ACC112 (cell line): ENCODE results near the gene ALG3.

Source experiments
- H2AFZ ChIP-seq: fragments of 200-600 bp; sonication (generic); one replicate; pipeline ENCODE4 v1.6.0; 2017; ENCODE audit warnings: antibody characterized with exemption, low read length; ENCODE audit not compliant: unreplicated experiment
- H3K27ac ChIP-seq: fragments of 200-600 bp; sonication (generic); 2 replicates; pipeline ENCODE4 v1.5.1; 2014; ENCODE audit warnings: low read depth, mild to moderate bottlenecking, antibody characterized with exemption, low read length, moderate library complexity
- H3K27me3 ChIP-seq: fragments of 200-600 bp; sonication (generic); 2 replicates; pipeline ENCODE4 v1.6.1; 2014; ENCODE audit warnings: mild to moderate bottlenecking, antibody characterized with exemption, low read length, moderate library complexity, mixed read lengths; ENCODE audit not compliant: insufficient read depth
- H3K36me3 ChIP-seq: fragments of 200-600 bp; sonication (generic); 2 replicates; pipeline ENCODE4 v1.6.1; 2016; ENCODE audit warnings: mild to moderate bottlenecking, antibody characterized with exemption, low read length, moderate library complexity, mixed read lengths; ENCODE audit not compliant: insufficient read depth
- H3K4me1 ChIP-seq: fragments of 200-600 bp; sonication (generic); one replicate; pipeline ENCODE4 v1.6.1; 2016; ENCODE audit warnings: low read length, mixed read lengths; ENCODE audit not compliant: insufficient read depth, unreplicated experiment, control insufficient read depth
- H3K4me3 ChIP-seq: fragments of 200-600 bp; sonication (generic); 2 replicates; pipeline ENCODE4 v1.5.1; 2014; ENCODE audit warnings: mild to moderate bottlenecking, low read depth, low read length
- H3K79me2 ChIP-seq: fragments of 200-600 bp; sonication (generic); one replicate; pipeline ENCODE4 v1.6.0; 2016; ENCODE audit warnings: low read length; ENCODE audit not compliant: control insufficient read depth, unreplicated experiment, insufficient read depth

ALG3 gene

DNA sequence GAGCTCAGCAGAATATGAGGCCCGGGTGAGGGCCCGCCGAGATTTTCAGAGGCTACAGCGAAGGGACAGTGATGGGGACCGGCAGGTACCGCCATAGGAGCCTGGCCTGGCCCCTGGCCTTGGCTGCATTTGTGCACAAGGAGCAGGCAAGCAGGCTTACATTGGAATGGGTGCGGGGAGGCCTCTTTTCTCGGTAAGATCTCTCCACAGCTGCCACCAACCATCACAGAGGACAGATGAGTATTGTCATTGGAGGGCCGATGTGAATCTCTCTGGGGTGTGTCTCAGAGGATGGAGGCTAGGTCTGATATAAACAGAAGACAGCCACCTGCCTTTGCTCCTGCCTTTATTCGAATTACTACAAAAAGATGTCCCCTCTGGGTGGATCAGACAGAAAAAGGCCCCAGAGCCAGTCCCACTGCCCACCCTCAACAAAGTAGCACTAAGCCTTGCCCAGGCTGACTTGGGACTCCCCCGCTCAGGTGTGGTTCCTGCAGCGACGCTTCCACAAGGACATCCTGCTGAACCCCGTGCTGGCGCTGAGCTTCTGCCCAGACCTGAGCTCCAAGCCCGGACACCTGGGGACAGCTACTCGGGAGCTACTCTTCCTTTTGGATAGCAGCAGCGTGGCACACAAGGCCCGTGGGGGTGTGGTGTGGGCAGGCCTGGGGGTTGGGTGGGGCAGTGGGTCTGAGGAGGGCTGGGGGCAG, 13.9 kb downstream of the ALG3 start:
- Histone ChIP-seq H3K27ac (no peak overlapping the region), H3K27me3 (peaks cover 29% of the 10 kb centered on the region), H3K79me2 (no peaks in the 10 kb centered on the region), H3K4me1 (peaks cover 7% of the 10 kb centered on the region), H2AFZ (no peak overlapping the region), H3K36me3 (no peaks in the 10 kb centered on the region), H3K4me3 (no peak overlapping the region)

DNA sequence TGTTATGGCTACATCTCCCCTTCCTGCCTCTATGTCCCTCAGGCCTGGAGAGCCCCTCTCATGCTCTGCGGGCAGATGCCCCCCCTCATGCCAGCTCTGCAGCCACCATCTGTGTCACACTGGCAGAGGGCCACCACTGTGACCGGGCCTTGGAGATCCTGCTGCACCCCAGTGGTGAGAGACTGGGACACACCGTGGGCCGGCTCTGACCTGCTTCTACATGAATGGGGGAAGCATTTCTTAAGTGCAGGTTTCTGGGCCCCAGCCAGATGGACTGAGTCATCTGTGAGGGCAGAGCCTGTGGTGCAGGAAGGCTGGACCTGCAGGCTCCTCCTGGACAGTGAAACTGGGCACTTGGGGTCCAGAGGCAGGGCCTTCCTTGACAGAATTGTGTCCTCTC, 14.5 kb downstream of the ALG3 start:
- peaks cover 10% of the 10 kb centered on the region for H3K4me1 ChIP-seq
- H2AFZ ChIP-seq = no peak overlapping the region
- peaks cover 34% of the 10 kb centered on the region for H3K27me3 ChIP-seq
- no peak overlapping the region for H3K27ac ChIP-seq
- H3K36me3 ChIP-seq = no peaks in the 10 kb centered on the region
- H3K4me3 ChIP-seq = no peak overlapping the region
- H3K79me2 ChIP-seq = no peaks in the 10 kb centered on the region

DNA sequence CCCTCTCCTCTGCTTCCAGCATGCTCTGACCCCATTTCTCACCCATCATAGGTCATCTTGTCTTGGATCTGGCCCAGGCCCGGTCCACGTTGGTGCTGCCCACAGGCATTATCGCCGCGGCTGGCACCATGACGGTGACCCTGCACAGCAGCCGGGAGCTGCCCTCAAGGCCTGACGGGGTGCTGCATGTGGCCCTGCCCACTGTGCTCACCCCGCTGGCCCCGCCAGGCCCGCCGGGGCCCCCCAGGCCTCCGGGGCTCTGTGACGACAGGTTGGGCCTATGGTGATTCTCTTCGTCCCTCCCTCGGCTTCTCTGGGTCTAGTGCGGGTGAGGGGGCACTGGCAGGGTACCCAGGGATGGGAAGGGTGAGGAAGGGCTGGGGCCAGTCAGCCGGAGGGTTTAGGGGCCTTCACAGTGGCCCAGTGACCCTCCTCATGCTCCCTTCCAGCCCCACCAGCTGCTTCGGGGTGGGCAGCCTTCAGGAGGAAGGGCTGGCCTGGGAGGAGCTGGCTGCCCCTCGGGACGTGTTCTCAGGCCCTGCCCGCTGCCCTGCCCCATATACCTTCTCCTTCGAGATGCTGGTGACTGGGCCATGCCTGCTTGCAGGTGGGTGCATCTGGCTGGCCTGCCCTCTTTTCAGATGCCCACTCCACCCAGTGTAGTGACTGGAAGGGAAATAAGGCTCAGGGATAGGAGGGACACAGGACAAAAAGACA, 15.5 kb downstream of the ALG3 start:
- Histone ChIP-seq H3K36me3 (no peaks in the 10 kb centered on the region), H3K79me2 (no peaks in the 10 kb centered on the region), H3K27me3 (peaks cover 44% of the 10 kb centered on the region), H3K27ac (no peak overlapping the region), H3K4me3 (no peak overlapping the region), H2AFZ (no peak overlapping the region), H3K4me1 (peaks cover 10% of the 10 kb centered on the region)

DNA sequence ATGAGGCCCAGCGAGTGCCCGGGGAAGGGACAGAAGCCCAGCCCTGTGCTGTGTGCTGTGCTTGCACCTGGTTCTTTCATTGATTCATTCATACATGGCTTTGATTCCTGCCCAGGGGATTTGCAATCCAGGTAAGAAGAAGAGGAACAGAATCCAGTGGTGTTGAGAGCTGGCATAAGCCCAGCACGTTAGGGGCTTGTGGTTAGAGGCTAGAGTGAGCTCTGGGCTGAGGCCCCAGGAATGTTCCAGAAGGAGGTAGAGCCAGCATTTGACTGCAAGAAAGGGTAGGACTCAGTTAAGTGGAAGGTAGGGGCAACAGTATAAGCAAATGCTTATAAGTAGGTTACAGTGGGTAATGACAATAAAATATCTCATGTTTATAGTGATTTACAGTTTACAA, 17.1 kb downstream of the ALG3 start:
- peaks cover 52% of the 10 kb centered on the region for H3K27me3 ChIP-seq
- H3K4me3 ChIP-seq = no peak overlapping the region
- H2AFZ ChIP-seq = no peak overlapping the region
- no peaks in the 10 kb centered on the region for H3K36me3 ChIP-seq
- H3K4me1 ChIP-seq = peaks cover 10% of the 10 kb centered on the region
- no peak overlapping the region for H3K27ac ChIP-seq
- no peaks in the 10 kb centered on the region for H3K79me2 ChIP-seq

DNA sequence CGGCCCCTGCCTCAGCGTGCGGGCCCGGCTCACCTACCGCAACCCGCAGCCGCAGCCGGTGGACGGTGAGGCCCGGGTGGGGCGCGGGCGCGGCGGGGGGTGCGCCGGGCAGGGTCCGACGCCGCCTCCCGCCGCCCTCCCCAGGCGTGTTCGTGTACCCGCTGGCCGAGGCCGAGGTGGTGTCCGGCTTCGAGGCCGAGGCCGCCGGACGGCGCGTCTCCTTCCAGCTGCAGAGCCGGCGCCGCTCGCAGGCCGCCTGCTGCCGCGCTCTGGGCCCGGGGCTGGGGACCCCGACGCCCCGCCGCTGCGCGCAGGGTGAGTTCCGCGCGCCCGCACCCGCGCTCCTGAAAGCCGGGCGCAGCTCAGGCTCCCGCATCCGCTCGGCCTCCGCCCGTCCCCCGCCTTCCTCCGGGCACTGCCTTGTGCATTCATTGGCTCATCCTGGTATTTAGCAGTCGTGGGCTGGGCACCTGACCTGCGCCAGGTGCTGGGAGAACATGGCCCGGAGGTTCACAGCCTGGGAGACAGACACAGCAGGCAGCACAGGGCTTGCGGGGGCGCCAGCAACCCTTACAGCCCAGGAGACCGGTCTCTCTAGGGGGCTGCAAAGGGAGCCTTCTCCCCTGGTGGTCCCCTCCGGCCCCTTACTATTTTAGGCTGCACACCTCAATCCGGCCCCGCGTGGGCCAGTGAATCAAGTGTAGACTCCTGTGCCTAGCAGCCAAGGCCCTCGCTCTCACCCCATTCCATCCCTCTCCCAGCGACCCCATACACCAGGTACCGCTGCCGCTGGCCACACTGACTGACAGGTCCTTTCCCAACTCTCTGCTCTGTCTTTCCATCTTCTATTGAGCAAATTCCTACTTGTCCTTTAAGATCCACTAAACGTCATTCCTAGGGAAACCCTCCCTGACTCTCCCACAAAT, 17.9 kb downstream of the ALG3 start:
- no peak overlapping the region for H2AFZ ChIP-seq
- peaks cover 10% of the 10 kb centered on the region for H3K4me1 ChIP-seq
- H3K4me3 ChIP-seq = peak overlapping the region; percentile 11; the same call in 1 of the 2 replicates
- H3K27ac ChIP-seq = no peak overlapping the region
- H3K27me3 ChIP-seq = peaks cover 58% of the 10 kb centered on the region
- no peaks in the 10 kb centered on the region for H3K36me3 ChIP-seq
- H3K79me2 ChIP-seq = no peaks in the 10 kb centered on the region

DNA sequence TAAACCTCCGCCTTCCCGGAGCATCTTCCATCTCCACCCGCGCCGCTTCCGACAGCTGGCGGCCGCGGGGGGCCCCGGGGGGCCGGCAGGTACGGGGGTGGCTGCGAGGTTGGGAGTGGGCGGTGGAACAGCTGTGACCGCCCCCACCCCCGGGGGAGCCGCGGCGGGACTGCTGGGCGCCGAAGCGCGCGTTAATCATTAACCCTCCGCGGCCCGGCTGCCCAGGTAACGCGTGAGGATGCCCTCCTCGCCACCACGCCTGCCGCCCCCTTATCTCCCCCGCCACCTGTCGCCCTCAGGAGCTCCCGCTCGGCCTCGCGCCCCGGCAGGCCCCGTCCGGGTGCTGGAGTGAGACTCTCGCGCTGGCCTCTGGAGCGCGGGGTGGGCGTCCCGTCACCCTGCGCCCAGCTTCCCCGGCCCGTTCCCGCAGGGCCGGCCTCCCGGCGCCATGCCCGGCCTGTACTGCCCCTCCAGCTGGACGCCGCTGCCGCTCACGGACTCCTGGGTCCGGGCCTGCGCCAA, 18.6 kb downstream of the ALG3 start:
- Histone ChIP-seq H3K79me2 (no peaks in the 10 kb centered on the region), H2AFZ (no peak overlapping the region), H3K4me3 (peak overlapping the region; percentile 66; the same call in 1 of the 2 replicates), H3K36me3 (no peaks in the 10 kb centered on the region), H3K27me3 (peaks cover 61% of the 10 kb centered on the region), H3K4me1 (peaks cover 10% of the 10 kb centered on the region), H3K27ac (no peak overlapping the region)

DNA sequence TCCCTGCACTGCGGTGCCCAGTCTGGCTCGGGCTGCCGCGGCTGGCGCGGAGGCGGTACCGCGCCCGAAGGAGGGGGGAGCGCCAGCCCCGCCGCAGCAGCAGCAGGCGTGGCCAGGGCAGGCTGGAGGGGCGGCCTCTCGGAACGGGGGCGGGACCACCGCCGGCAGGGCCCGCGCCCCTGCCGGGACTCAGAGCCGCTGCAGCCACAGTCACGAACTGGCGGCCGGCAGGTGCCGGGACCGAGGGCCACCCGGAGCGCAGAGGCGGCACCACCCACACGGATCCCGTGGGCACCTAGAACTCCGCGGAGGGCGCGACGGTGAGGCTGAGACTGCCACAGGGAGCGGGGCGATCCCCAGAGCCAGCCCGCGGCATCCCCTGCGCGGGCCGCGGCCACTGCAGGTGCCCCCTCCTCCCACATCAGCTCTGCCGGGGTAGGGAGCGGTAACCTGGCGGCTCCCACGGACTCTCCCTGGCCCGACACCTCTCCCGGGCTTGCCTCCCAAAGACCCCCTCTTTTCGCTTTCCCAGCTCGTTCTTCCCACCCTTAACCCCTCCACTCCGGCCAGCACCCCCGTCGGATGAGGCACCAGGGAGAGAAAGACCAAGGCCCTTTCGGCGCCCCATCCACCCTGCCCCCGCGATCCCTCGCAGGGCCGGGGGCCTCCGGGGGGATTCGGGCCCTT, 19.2 kb downstream of the ALG3 start, which contains the start of gene VWA5B2:
VWA5B2 (plus strand) TSS at position 192 of the 687 bp plus-strand sequence. CDS start 944 bp downstream, outside the sequence.
- Histone ChIP-seq H3K27me3 (peaks cover 61% of the 10 kb centered on the region), H3K36me3 (no peaks in the 10 kb centered on the region), H3K4me1 (peaks cover 9% of the 10 kb centered on the region), H2AFZ (peak within 1 kb of the TSS; percentile 58), H3K79me2 (no peaks in the 10 kb centered on the region), H3K27ac (no peak within 1 kb of the TSS), H3K4me3 (peak within 1 kb of the TSS; percentile 66)

DNA sequence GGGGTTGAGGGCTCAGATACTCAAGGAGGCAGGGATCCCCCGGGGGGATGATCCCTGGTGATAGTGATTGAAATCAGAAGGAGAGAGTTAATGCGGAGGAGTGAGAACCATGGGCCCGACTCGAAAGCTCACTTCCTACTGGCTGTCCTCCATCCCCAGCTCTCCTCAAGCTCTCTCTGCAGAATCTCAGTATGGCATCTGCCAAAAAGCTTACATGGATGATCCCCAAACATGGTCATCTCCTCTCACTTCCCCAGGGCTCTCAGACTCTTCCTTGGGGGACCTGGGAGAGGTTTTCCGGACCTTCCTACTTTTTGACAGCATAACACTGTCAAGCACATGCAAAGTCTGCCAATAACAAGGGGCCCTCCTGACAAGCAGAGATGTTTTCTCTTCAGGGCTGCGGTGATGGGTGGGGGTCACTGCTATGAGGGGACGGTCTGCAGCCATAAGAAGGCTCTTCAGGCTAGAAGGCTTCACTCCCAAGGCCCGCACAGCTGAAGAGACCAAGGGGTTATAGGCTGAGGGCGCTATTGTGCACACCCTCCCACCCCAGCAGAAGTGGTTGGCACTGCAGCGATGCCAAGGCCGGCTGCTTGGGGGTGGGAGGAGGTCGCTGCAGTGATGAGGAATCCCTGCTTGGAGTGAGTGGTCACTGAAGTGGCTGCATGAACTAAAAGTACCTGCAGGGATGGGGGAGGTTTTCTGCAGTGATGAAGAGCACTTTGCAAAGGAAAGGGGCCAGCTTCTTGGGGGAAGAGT, 20.2 kb downstream of the ALG3 start:
- H3K36me3 ChIP-seq = no peaks in the 10 kb centered on the region
- H2AFZ ChIP-seq = no peak overlapping the region
- H3K79me2 ChIP-seq = no peaks in the 10 kb centered on the region
- peaks cover 61% of the 10 kb centered on the region for H3K27me3 ChIP-seq
- H3K4me3 ChIP-seq = no peak overlapping the region
- peaks cover 3% of the 10 kb centered on the region for H3K4me1 ChIP-seq
- H3K27ac ChIP-seq = no peak overlapping the region

DNA sequence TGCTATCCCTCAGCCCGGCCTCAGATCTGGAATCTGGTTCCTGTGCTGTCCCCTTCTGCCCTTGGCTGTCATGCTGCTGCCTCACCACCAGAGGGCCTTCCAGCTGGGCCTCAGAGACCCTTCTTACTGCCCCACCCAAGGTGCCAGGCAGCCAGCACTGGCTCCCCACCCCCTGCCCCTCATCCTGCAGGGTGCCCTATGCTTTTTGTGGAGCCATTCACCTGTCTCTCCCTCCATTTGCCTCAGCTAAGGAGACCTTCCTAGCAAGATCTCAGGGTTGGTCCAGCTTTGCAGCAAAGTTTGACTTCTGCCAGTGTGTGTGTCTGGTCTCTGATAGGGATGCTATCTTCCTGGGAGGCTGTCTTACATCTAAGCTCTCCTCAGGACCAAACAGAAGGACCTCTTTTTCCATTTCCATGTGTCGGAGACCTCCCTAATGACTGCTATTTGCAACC, 21.3 kb downstream of the ALG3 start:
- H3K27me3 ChIP-seq = peaks cover 59% of the 10 kb centered on the region
- H3K4me3 ChIP-seq = no peak overlapping the region
- H3K27ac ChIP-seq = no peak overlapping the region
- no peaks in the 10 kb centered on the region for H3K79me2 ChIP-seq
- peaks cover 3% of the 10 kb centered on the region for H3K4me1 ChIP-seq
- no peak overlapping the region for H2AFZ ChIP-seq
- no peaks in the 10 kb centered on the region for H3K36me3 ChIP-seq
